ENCODE data around the gene APOC1. TPM values are rescaled to one million over a fixed set of nuclear protein-coding genes. Genes with fewer than 3 reads are reported as not detected.

Gene APOC1
- total RNA-seq, 4 donors from 2014 or later = 38.6 to 58.3 (median 47.7) TPM

DNA sequence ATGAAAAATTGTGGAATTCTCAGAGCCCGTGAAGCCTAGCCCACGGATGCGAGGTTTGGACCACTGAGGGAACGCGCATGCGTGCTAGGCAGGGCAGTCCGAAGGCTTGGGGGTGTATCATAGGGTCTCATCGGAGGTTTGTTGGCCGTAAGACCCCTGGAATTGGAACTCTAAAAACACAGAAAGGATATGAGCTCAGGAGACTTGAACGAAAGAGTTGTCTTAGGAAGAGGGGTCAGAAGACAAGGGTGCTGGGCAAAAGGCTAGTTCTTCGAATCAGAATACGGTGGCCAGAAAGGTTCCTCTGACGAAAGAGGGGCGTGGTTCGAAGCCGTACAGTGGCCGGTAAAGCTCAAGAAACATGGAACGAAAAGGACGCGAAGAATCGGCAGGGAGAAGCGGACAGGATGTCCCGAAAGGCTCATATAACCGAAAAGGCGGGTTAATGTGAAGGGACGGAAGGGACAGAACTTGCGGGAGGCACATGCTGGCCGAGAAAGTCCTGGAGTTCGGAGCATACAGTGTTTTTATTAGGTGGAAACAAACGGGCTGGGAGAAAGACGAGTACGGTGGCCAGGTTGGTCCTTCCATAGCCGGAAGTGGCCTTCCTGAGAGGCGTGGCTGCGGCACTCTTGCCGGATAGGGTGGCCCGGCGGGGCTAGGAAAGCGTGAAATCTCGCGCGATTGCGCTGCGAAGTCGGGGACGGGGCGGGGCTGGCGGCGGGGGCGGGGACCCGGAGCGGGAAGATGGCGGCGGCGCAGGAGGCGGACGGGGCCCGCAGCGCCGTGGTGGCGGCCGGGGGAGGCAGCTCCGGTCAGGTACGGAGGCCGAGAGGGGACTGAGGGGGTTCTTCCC, 40.5 kb downstream of the APOC1 start, which contains the start of gene CLPTM1:
Gene CLPTM1, plus strand, starts transcription at position 732 of the 856 bp plus-strand sequence. Its CDS starts 16 bp downstream, at position 748.
- Histone ChIP-seq H3K36me3 (peaks cover 10% of the 10 kb centered on the region), H3K9me3 (no peaks in the 10 kb centered on the region), H3K27ac (peak within 1 kb of the TSS; percentile 89), H3K4me1 (peaks cover 54% of the 10 kb centered on the region), H3K4me3 (peak within 1 kb of the TSS; percentile 93), H3K27me3 (no peaks in the 10 kb centered on the region)
- TF ChIP-seq POLR2AphosphoS5 (IDR thresholded peaks at IDR 0.05) (peak in 2 of 3 donors; percentile 91 to 95), POLR2A (IDR thresholded peaks at IDR 0.05) (peak; percentile 12 to 36), EP300 (IDR thresholded peaks at IDR 0.05) (peak; percentile 19)
- TF ChIP-seq, protein P1, sequence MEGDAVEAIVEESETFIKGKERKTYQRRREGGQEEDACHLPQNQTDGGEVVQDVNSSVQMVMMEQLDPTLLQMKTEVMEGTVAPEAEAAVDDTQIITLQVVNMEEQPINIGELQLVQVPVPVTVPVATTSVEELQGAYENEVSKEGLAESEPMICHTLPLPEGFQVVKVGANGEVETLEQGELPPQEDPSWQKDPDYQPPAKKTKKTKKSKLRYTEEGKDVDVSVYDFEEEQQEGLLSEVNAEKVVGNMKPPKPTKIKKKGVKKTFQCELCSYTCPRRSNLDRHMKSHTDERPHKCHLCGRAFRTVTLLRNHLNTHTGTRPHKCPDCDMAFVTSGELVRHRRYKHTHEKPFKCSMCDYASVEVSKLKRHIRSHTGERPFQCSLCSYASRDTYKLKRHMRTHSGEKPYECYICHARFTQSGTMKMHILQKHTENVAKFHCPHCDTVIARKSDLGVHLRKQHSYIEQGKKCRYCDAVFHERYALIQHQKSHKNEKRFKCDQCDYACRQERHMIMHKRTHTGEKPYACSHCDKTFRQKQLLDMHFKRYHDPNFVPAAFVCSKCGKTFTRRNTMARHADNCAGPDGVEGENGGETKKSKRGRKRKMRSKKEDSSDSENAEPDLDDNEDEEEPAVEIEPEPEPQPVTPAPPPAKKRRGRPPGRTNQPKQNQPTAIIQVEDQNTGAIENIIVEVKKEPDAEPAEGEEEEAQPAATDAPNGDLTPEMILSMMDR (IDR thresholded peaks at IDR 0.05) = no peak
- DNase-seq (ENCODE audit: low spot score in 2 of 2) = peak; percentile 98
- WGBS = 1% methylated on average over 51 of the region's 65 CpGs

DNA sequence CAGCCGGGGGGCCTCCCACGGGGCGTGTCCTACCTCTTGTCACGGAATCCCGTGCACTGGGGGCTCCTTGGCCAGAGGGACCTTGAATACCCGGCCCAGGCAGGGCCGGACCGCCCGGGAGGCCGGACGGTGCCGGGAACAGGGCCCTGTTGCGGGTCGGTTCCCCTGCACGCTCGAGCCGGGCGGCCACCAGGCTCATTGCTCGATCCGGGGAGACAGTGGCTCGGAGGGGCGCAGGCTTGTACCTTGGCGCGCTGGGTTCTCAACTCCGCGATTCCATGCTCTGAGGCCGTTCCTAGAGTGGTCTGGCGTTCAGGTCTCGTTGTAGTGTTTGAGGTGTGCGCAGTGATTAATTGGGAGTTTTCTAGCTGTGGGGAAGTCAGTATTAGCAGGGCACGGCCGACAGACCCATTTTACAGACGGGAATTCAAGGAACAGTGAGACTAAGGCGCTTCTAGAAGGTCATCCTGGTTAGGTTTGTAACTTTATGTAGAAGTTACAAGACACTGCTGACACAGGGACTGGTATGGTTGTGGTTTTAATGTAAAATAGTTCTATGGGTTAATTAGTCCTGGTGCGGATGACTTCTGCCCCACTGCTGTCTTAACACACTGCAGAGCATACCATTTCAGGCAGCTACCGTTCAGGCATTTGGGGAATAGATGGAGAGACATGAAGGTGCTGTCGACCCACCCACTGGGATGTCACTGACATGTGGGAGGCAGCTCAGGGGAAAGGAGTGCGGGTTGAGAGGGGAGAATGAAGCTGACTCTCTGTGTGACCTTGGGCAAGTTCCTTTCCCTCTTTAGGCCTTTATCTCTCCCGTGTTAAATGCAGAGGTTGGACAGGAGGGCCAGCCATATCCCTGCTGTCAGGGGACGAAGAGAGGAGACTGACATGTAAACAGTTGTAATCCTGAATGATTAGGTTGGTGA, 41.4 kb downstream of the APOC1 start:
- WGBS = 13% methylated on average over 8 of the region's 40 CpGs
- Histone ChIP-seq H3K27me3 (no peaks in the 10 kb centered on the region), H3K4me1 (peaks cover 54% of the 10 kb centered on the region), H3K4me3 (peak overlapping the region; percentile 93), H3K9me3 (no peaks in the 10 kb centered on the region), H3K36me3 (peaks cover 9% of the 10 kb centered on the region), H3K27ac (peak overlapping the region; percentile 89)
- peak in 1 of 2 donors; percentile 80 for DNase-seq (ENCODE audit: low spot score in 2 of 2)
- TF ChIP-seq EP300 (IDR thresholded peaks at IDR 0.05) (no peak), POLR2A (IDR thresholded peaks at IDR 0.05) (no peak), POLR2AphosphoS5 (IDR thresholded peaks at IDR 0.05) (no peak)
- TF ChIP-seq, protein P1 (IDR thresholded peaks at IDR 0.05) = no peak

DNA sequence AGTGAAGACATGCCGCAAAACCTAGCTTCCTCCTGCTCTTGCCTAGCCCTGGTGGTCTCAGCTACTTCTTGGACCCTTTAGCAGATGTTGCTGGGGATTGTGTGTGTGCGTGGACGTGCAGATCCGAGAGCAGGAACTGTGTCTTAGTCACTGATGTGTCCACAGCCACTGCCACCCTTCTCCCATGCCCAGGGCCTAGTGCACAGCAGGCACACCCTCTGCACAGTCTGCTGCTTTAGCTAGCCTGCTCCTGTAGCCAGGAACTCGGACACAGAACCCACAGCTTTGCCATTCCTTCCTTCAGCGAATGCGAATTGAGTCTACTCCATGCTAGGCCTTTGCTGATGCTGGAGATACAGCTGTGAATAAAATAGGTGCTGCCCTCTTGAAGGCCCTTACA, 43.1 kb downstream of the APOC1 start:
- Histone ChIP-seq H3K27ac (no peak overlapping the region), H3K4me3 (no peak overlapping the region), H3K36me3 (peaks cover 24% of the 10 kb centered on the region), H3K9me3 (no peaks in the 10 kb centered on the region), H3K27me3 (no peaks in the 10 kb centered on the region), H3K4me1 (peaks cover 43% of the 10 kb centered on the region)
- DNase-seq (ENCODE audit: low spot score in 2 of 2) = no peak
- TF ChIP-seq POLR2A (IDR thresholded peaks at IDR 0.05) = no peak
- TF ChIP-seq POLR2AphosphoS5 (IDR thresholded peaks at IDR 0.05) = no peak
- TF ChIP-seq, protein P1 (IDR thresholded peaks at IDR 0.05) = no peak
- no peak for TF ChIP-seq EP300 (IDR thresholded peaks at IDR 0.05)
- WGBS = 79% methylated on average over 7 of the region's 7 CpGs

DNA sequence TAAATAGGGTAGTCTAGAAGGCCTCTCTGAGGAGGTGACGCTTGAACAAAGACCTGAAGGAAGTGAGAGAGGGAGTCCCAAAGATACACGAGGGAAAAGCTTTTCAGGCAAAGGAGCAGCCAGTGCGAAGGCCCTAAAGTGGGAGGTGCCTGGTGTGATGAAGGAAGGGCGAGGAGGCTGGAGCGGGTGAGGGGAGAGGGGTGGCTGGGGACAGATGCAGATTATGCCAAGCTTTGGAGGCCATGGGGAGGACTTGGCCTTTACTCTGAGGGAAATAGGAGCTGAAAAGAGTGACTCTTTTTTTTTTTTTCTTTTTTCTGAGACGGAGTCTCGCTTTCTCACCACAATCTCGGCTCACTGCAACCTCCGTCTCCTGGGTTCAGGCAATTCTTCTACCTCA, 43.7 kb downstream of the APOC1 start:
- no peak overlapping the region for H3K27ac ChIP-seq
- 80% methylated on average over 9 of the region's 9 CpGs for WGBS
- no peaks in the 10 kb centered on the region for H3K27me3 ChIP-seq
- no peak for DNase-seq (ENCODE audit: low spot score in 2 of 2)
- TF ChIP-seq, protein P1 (IDR thresholded peaks at IDR 0.05) = no peak
- no peak for TF ChIP-seq POLR2AphosphoS5 (IDR thresholded peaks at IDR 0.05)
- no peak for TF ChIP-seq POLR2A (IDR thresholded peaks at IDR 0.05)
- TF ChIP-seq EP300 (IDR thresholded peaks at IDR 0.05) = no peak
- H3K4me3 ChIP-seq = no peak overlapping the region
- H3K4me1 ChIP-seq = peaks cover 43% of the 10 kb centered on the region
- peaks cover 27% of the 10 kb centered on the region for H3K36me3 ChIP-seq
- no peaks in the 10 kb centered on the region for H3K9me3 ChIP-seq

Measured in suprapubic skin (tissue), 4 donors.